GM19467 (cell line): Measurements from ENCODE around the gene PADI6.

Experiments used
- ATAC-seq: cut with Tn5 transposase; IDR thresholded peaks from one replicate; pipeline ENCODE4 v1.9.1; 2021; ENCODE audit warnings: mild to moderate bottlenecking, moderate library complexity; ENCODE audit not compliant: unreplicated experiment

PADI6 gene

GRCh38 chr1:17433261-17433660 is 61.3 kb downstream of the PADI6 start:
- ATAC-seq = no peak

- ATAC-seq = no peak
Measured at GRCh38 chr1:17434016-17434415, 62.0 kb downstream of the PADI6 start.

- ATAC-seq = no peak
Measured at GRCh38 chr1:17434601-17435000, 62.6 kb downstream of the PADI6 start.

GRCh38 chr1:17436380-17437174 is 64.6 kb downstream of the PADI6 start:
- ATAC-seq = no peak

GRCh38 chr1:17437260-17437579 is 65.2 kb downstream of the PADI6 start:
- ATAC-seq = no peak

GRCh38 chr1:17437580-17438317 is 65.8 kb downstream of the PADI6 start:
- peak; percentile 33 for ATAC-seq

- ATAC-seq = peak; percentile 40
Measured at GRCh38 chr1:17438318-17439249, 66.6 kb downstream of the PADI6 start.

- ATAC-seq = no peak
Measured at GRCh38 chr1:17439250-17440073, 67.5 kb downstream of the PADI6 start, which contains the start of gene RCC2. TSS of gene RCC2 (minus strand) at chr1:17439677. CDS start at chr1:17438514, 1,163 bp downstream.

GRCh38 chr1:17440074-17440826 is 68.3 kb downstream of the PADI6 start:
- ATAC-seq = no peak

GRCh38 chr1:17440827-17441168 is 68.8 kb downstream of the PADI6 start:
- ATAC-seq = no peak

GRCh38 chr1:17441265-17441992 is 69.4 kb downstream of the PADI6 start:
- ATAC-seq = no peak

- ATAC-seq = no peak
Measured at GRCh38 chr1:17441993-17442357, 70.0 kb downstream of the PADI6 start.

GRCh38 chr1:17442841-17443240 is 70.8 kb downstream of the PADI6 start:
- ATAC-seq = no peak

- ATAC-seq = no peak
Measured at GRCh38 chr1:17447501-17447992, 75.6 kb downstream of the PADI6 start.
